Lung (tissue), 12 donors: ENCODE data around the gene PDZD4. TPM values are rescaled to one million over a fixed set of nuclear protein-coding genes. Genes with fewer than 3 reads are reported as not detected.

Experiments
- ATAC-seq: fragments of 200-7000 bp; cut with Tn5 transposase; one replicate; pipeline ENCODE4 v1.9.1; 2020; ENCODE audit warnings: moderate number of reproducible peaks; ENCODE audit not compliant: insufficient read depth, low FRiP score
- DNase-seq, 3 donors: peaks; one replicate each; pipeline ENCODE4 v3.0.0-alpha.2; 2013 to 2017
- H3K27ac ChIP-seq, 2 donors: one replicate each; pipeline ENCODE4 v1.5.1; 2013; ENCODE audit warnings: mild to moderate bottlenecking in 2 of 2, moderate library complexity in 2 of 2, control low read depth in 1 of 2, inconsistent platforms in 1 of 2, low read depth in 1 of 2, low read length in 1 of 2
- H3K27me3 ChIP-seq, 3 donors: one replicate each; pipeline ENCODE4 v1.5.1; 2013; ENCODE audit warnings: low read length in 2 of 3; ENCODE audit not compliant: control insufficient read depth in 3 of 3, insufficient read depth in 3 of 3
- H3K36me3 ChIP-seq, 4 donors: one replicate each; pipeline ENCODE4 v1.5.1; 2013; ENCODE audit warnings: low read length in 4 of 4, mild to moderate bottlenecking in 1 of 4, moderate library complexity in 1 of 4; ENCODE audit not compliant: control insufficient read depth in 4 of 4, insufficient read depth in 4 of 4
- H3K4me1 ChIP-seq, 5 donors: one replicate each; pipeline ENCODE4 v1.5.1; 2013; ENCODE audit warnings: low read length in 5 of 5, mild to moderate bottlenecking in 2 of 5, moderate library complexity in 1 of 5; ENCODE audit not compliant: control insufficient read depth in 5 of 5, insufficient read depth in 5 of 5
- H3K4me3 ChIP-seq: one replicate; pipeline ENCODE4 v1.5.1; 2013; ENCODE audit warnings: mild to moderate bottlenecking, control low read depth, moderate library complexity
- H3K9ac ChIP-seq, 2 donors: one replicate each; pipeline ENCODE4 v1.5.1; 2013; ENCODE audit warnings: low read length in 2 of 2, control low read depth in 1 of 2; ENCODE audit not compliant: insufficient read depth in 1 of 2
- H3K9me3 ChIP-seq, 4 donors: one replicate each; pipeline ENCODE4 v1.5.1; 2013; ENCODE audit warnings: low read length in 3 of 4, mild to moderate bottlenecking in 1 of 4, moderate library complexity in 1 of 4; ENCODE audit not compliant: control insufficient read depth in 4 of 4, insufficient read depth in 3 of 4
- CTCF ChIP-seq: IDR thresholded peaks from 2 replicates; pipeline ENCODE4 v1.5.1; 2012; ENCODE audit warnings: mild to moderate bottlenecking; ENCODE audit errors: control extremely low read depth, extremely low read depth
- WGBS, 2 donors: extraction: QIAGEN DNeasy Blood & Tissue Kit; methylation state at CpG; one replicate each; pipeline ENCODE4 v1.1.7; 2013; 5-methylcytosine and 5-hydroxymethylcytosine counted together
- polyA plus RNA-seq, 2 donors: library from polyadenylated mRNA; stranded (reverse); fragments of 200-250 nt; gene quantifications; one replicate each; pipeline ENCODE4 v1.2.1, GENCODE V29; 2013
- total RNA-seq, 2 donors: library from RNA; depleted of rRNA in 1 of 2; stranded (reverse); fragments of >200 nt in 1 of 2; gene quantifications; one replicate each; pipeline ENCODE4 v1.2.1, GENCODE V29; 2014 to 2021
- donor health status: control.
- donor health status: control.
- donor health status: Bipolar disorder and iron deficiency.
- donor health status: healthy.
- donor health status: DM: yes; HTN: yes; CAD: no.

The PDZD4 gene
- total and polyA plus RNA-seq, 4 donors = 2.3 to 8.1 (median 3.8) TPM

- Histone ChIP-seq H3K9me3 (peaks cover 0 to 14% (median 0%) of the 10 kb centered on the region in 4 donors), H3K27me3 (no peaks in the 10 kb centered on the region), H3K36me3 (peaks cover 0 to 2% (median 0%) of the 10 kb centered on the region in 4 donors), H3K4me3 (no peak overlapping the region), H3K4me1 (no peaks in the 10 kb centered on the region), H3K9ac (no peak overlapping the region), H3K27ac (no peak overlapping the region)
- DNase-seq (no peak), ATAC-seq (no peak)
- WGBS, 2 donors = 94 to 95% methylated on average over 11 to 34 of the region's 34 CpGs
- TF ChIP-seq CTCF = no peak
These were observed 26.2 kb downstream of the PDZD4 start for GRCh38 chrX:153804100-153804595.

GRCh38 chrX:153803211-153804099 lies 26.9 kb downstream of the PDZD4 start:
- Histone ChIP-seq H3K4me1 (no peaks in the 10 kb centered on the region), H3K9me3 (peaks cover 0 to 18% (median 0%) of the 10 kb centered on the region in 4 donors), H3K27me3 (no peaks in the 10 kb centered on the region), H3K36me3 (peaks cover 0 to 7% (median under 1%) of the 10 kb centered on the region in 4 donors), H3K9ac (no peak overlapping the region), H3K27ac (no peak overlapping the region), H3K4me3 (no peak overlapping the region)
- ATAC-seq (no peak), DNase-seq (no peak)
- 95 to 97% methylated on average over 42 to 87 of the region's 87 CpGs for WGBS, 2 donors
- no peak for TF ChIP-seq CTCF

GRCh38 chrX:153802513-153803045 lies 27.8 kb downstream of the PDZD4 start:
- DNase-seq = peak in 1 of 3 donors; percentile 30
- WGBS, 2 donors = 20 to 70% methylated on average over 13 to 14 of the region's 14 CpGs

More at GRCh38 chrX:153802513-153803045, 27.8 kb downstream of the PDZD4 start:
- no peaks in the 10 kb centered on the region for H3K27me3 ChIP-seq
- no peak overlapping the region for H3K27ac ChIP-seq
- no peak for TF ChIP-seq CTCF
- no peak overlapping the region for H3K9ac ChIP-seq
- ATAC-seq = no peak
- H3K4me1 ChIP-seq = no peaks in the 10 kb centered on the region
- H3K36me3 ChIP-seq = peaks cover 0 to 7% (median 3%) of the 10 kb centered on the region in 4 donors
- H3K4me3 ChIP-seq = no peak overlapping the region
- peaks cover 0 to 23% (median 0%) of the 10 kb centered on the region in 4 donors for H3K9me3 ChIP-seq
